Liver (tissue), 9 donors: ENCODE measurements around the gene GRK5. TPM values are rescaled to one million over a fixed set of nuclear protein-coding genes. Genes with fewer than 3 reads are reported as not detected.

Experiments used
- DNase-seq: peaks from one replicate; pipeline ENCODE4 v3.0.0-alpha.2; 2017; ENCODE audit warnings: low spot score
- H3K27ac ChIP-seq, 2 donors: one replicate each; pipeline ENCODE4 v1.7.0; 2013; ENCODE audit warnings: inconsistent platforms in 2 of 2, low read length in 2 of 2, control low read depth in 1 of 2, low read depth in 1 of 2, mild to moderate bottlenecking in 1 of 2
- H3K27me3 ChIP-seq, 4 donors: one replicate each; pipeline versions ENCODE4 v1.6.1 to v1.7.0; 2013; ENCODE audit warnings: low read length in 3 of 4, inconsistent platforms in 1 of 4, mild to moderate bottlenecking in 1 of 4, moderate library complexity in 1 of 4; ENCODE audit not compliant: control insufficient read depth in 4 of 4, insufficient read depth in 4 of 4
- H3K36me3 ChIP-seq, 4 donors: one replicate each; pipeline versions ENCODE4 v1.6.1 to v1.7.0; 2013; ENCODE audit warnings: low read length in 3 of 4, mild to moderate bottlenecking in 3 of 4, low read depth in 1 of 4, moderate library complexity in 1 of 4; ENCODE audit not compliant: control insufficient read depth in 4 of 4, insufficient read depth in 3 of 4
- H3K4me1 ChIP-seq, 4 donors: one replicate each; pipeline versions ENCODE4 v1.6.1 to v1.7.0; 2013; ENCODE audit warnings: low read length in 3 of 4, mild to moderate bottlenecking in 3 of 4, moderate library complexity in 1 of 4; ENCODE audit not compliant: control insufficient read depth in 4 of 4, insufficient read depth in 4 of 4
- H3K4me3 ChIP-seq, 3 donors: one replicate each; pipeline versions ENCODE4 v1.6.1 to v1.7.0; 2013; ENCODE audit warnings: low read length in 3 of 3, control low read depth in 1 of 3, low read depth in 1 of 3, mild to moderate bottlenecking in 1 of 3
- H3K9ac ChIP-seq, 2 donors: one replicate each; pipeline ENCODE4 v1.7.0; 2013; ENCODE audit warnings: low read length in 2 of 2, mild to moderate bottlenecking in 2 of 2, moderate library complexity in 2 of 2, control low read depth in 1 of 2, low read depth in 1 of 2
- H3K9me3 ChIP-seq, 4 donors: one replicate each; pipeline versions ENCODE4 v1.6.1 to v1.7.0; 2013; ENCODE audit warnings: low read length in 3 of 4; ENCODE audit not compliant: control insufficient read depth in 4 of 4
- ATF3 ChIP-seq: IDR thresholded peaks from 2 replicates; pipeline ENCODE4 v1.6.1; 2016; ENCODE audit warnings: antibody characterized with exemption
- CTCF ChIP-seq: fragments of 150-350 bp; IDR thresholded peaks from 2 replicates; pipeline ENCODE4 v1.5.1; 2017; ENCODE audit warnings: improper control_type of control experiment, low read depth, low read length; ENCODE audit not compliant: missing input control
- EGR1 ChIP-seq, 2 donors: IDR thresholded peaks; 2 replicates each; pipeline ENCODE4 v1.6.1; 2016 to 2018; ENCODE audit warnings: antibody characterized with exemption in 2 of 2, low read depth in 2 of 2
- FOXA1 ChIP-seq: IDR thresholded peaks from 2 replicates; pipeline ENCODE4 v1.6.1; 2016; ENCODE audit warnings: antibody characterized with exemption
- FOXA2 ChIP-seq: IDR thresholded peaks from 2 replicates; pipeline ENCODE4 v1.6.1; 2016; ENCODE audit warnings: antibody characterized with exemption
- GABPA ChIP-seq, 2 donors: IDR thresholded peaks in 1 of 2; conservative IDR thresholded peaks in 1 of 2; 2 replicates each; pipeline ENCODE4 v1.6.1; 2016; ENCODE audit warnings: antibody characterized with exemption in 2 of 2, mild to moderate bottlenecking in 1 of 2, moderate library complexity in 1 of 2
- HNF4A ChIP-seq, 2 donors: conservative IDR thresholded peaks; 2 replicates each; pipeline ENCODE4 v1.6.1; 2016; ENCODE audit warnings: antibody characterized with exemption in 2 of 2, mild to moderate bottlenecking in 2 of 2
- HNF4G ChIP-seq: IDR thresholded peaks from 2 replicates; pipeline ENCODE4 v1.6.1; 2016; ENCODE audit warnings: antibody characterized with exemption
- JUND ChIP-seq, 2 donors: IDR thresholded peaks; 2 replicates each; pipeline ENCODE4 v1.6.1; 2016; ENCODE audit warnings: antibody characterized with exemption in 2 of 2
- MAX ChIP-seq: IDR thresholded peaks from 2 replicates; pipeline ENCODE4 v1.6.1; 2016; ENCODE audit warnings: antibody characterized with exemption
- NR2F2 ChIP-seq: IDR thresholded peaks from 2 replicates; pipeline ENCODE4 v1.6.1; 2016; ENCODE audit warnings: antibody characterized with exemption
- RAD21 ChIP-seq, 2 donors: IDR thresholded peaks; 2 replicates each; pipeline ENCODE4 v1.6.1; 2016; ENCODE audit warnings: antibody characterized with exemption in 2 of 2, mild to moderate bottlenecking in 2 of 2
- REST ChIP-seq: IDR thresholded peaks from 2 replicates; pipeline ENCODE4 v1.6.1; 2016; ENCODE audit warnings: antibody characterized with exemption, mild to moderate bottlenecking
- RXRA ChIP-seq, 2 donors: IDR thresholded peaks; 2 replicates each; pipeline ENCODE4 v1.6.1; 2017 to 2018; ENCODE audit warnings: antibody characterized with exemption in 2 of 2, mild to moderate bottlenecking in 1 of 2
- SP1 ChIP-seq: IDR thresholded peaks from 2 replicates; pipeline ENCODE4 v1.6.1; 2018; ENCODE audit warnings: antibody characterized with exemption, mild to moderate bottlenecking
- TAF1 ChIP-seq: conservative IDR thresholded peaks from 2 replicates; pipeline ENCODE4 v1.6.1; 2016; ENCODE audit warnings: antibody characterized with exemption, mild to moderate bottlenecking
- YY1 ChIP-seq: IDR thresholded peaks from 2 replicates; pipeline ENCODE4 v1.6.1; 2016; ENCODE audit warnings: antibody characterized with exemption, mild to moderate bottlenecking
- ZBTB33 ChIP-seq: IDR thresholded peaks from 2 replicates; pipeline ENCODE4 v1.6.1; 2016; ENCODE audit warnings: antibody characterized with exemption
- WGBS: extraction: QIAGEN DNeasy Blood & Tissue Kit; methylation state at CpG from one replicate; pipeline ENCODE4 v1.1.7; 2013; 5-methylcytosine and 5-hydroxymethylcytosine counted together
- polyA plus RNA-seq, 2 donors: library from polyadenylated mRNA; stranded (reverse) in 1 of 2; unstranded in 1 of 2; fragments of 200-250 nt in 1 of 2; fragments of >200 nt in 1 of 2; fragmentation: Nextera tagmentation in 1 of 2; extraction: Ambion mirVana in 1 of 2; gene quantifications; one replicate each; pipeline versions ENCODE4 v1.2.1 to v1.2.3, GENCODE V29; 2013 to 2015
- total RNA-seq, 2 donors: library from RNA; depleted of rRNA; stranded (reverse); fragments of >200 nt; gene quantifications; one replicate each; pipeline ENCODE4 v1.2.3, GENCODE V29; 2014
- donor health status: healthy.
- donor health status: healthy.
- donor health status: healthy.
- donor health status: healthy.
- donor health status: healthy.

Gene GRK5
- total and polyA plus RNA-seq, 4 donors, result 2.1 to 6.6 (median 5.1) TPM

GRCh38 chr10:119358567-119358966 is 151.2 kb downstream of the GRK5 start:
- WGBS, result 89% methylated on average over 2 of the region's 2 CpGs
- no peak for DNase-seq
- Histone ChIP-seq H3K4me1 (peaks cover 6 to 24% (median 17%) of the 10 kb centered on the region in 4 donors), H3K27me3 (no peaks in the 10 kb centered on the region), H3K9ac (no peak overlapping the region), H3K36me3 (no peaks in the 10 kb centered on the region), H3K4me3 (no peak overlapping the region), H3K9me3 (peaks cover 0 to 2% (median 0%) of the 10 kb centered on the region in 4 donors), H3K27ac (no peak overlapping the region)
- TF ChIP-seq REST (no peak), HNF4A (conservative IDR thresholded peaks at IDR 0.05) (no peak), ATF3 (no peak), RXRA (IDR thresholded peaks at IDR 0.05) (no peak), SP1 (no peak), NR2F2 (no peak), ZBTB33 (no peak), FOXA1 (no peak)

GRCh38 chr10:119359025-119359424 is 151.7 kb downstream of the GRK5 start:
- Histone ChIP-seq H3K4me1 (peaks cover 6 to 24% (median 17%) of the 10 kb centered on the region in 4 donors), H3K27ac (no peak overlapping the region), H3K9ac (no peak overlapping the region), H3K27me3 (no peaks in the 10 kb centered on the region), H3K36me3 (no peaks in the 10 kb centered on the region), H3K9me3 (peaks cover 0 to 2% (median 0%) of the 10 kb centered on the region in 4 donors), H3K4me3 (no peak overlapping the region)
- no peak for TF ChIP-seq FOXA2
- TF ChIP-seq HNF4A (conservative IDR thresholded peaks at IDR 0.05), result no peak
- TF ChIP-seq TAF1, result no peak
- no peak for TF ChIP-seq JUND (IDR thresholded peaks at IDR 0.05)
- TF ChIP-seq NR2F2, result no peak
- TF ChIP-seq ATF3, result no peak
- TF ChIP-seq ZBTB33, result no peak
- no peak for TF ChIP-seq EGR1 (IDR thresholded peaks at IDR 0.05; ENCODE audit: low read depth in 2 of 2)
- no peak for TF ChIP-seq MAX
- no peak for TF ChIP-seq CTCF
- TF ChIP-seq REST, result no peak
- no peak for TF ChIP-seq GABPA (IDR thresholded peaks at IDR 0.05 in 1 of 2, conservative IDR thresholded peaks at IDR 0.05 in 1 of 2)
- no peak for TF ChIP-seq HNF4G
- TF ChIP-seq SP1, result no peak
- no peak for TF ChIP-seq YY1
- TF ChIP-seq RXRA (IDR thresholded peaks at IDR 0.05), result no peak
- TF ChIP-seq RAD21 (IDR thresholded peaks at IDR 0.05), result no peak
- no peak for TF ChIP-seq FOXA1
- 94% methylated on average over 4 of the region's 4 CpGs for WGBS
- DNase-seq, result no peak
